NOMO-1 treated with DMSO at 0.1 percent for 48 hours (cell line): ENCODE measurements around the gene AUTS2.

ENCODE experiments used
- DNase-seq: peaks from one replicate; lab custom pipeline; 2025; ENCODE audit not compliant: unreplicated experiment; lab: John Stamatoyannopoulos, UW

The AUTS2 gene

DNA sequence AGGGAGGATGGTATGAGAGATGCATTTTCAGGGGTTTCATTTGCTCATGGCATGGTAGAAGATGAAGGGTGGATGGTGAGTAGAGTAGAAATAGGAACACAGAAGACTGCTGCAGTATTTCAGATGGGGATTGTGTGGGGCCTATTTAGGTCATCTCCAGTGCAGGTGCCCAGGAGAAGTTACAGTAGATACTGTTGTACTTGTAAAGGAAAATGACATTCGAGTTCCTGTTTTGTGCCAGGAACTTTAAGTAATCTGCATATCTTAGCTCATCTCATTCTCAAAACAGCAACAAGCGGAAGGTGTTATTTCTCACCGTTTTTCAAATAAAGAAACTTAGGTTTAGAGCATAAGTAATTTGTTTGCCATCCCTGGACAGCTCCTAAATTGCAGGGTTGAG, 156.2 kb downstream of the AUTS2 start:
- no peak for DNase-seq

- DNase-seq = no peak
Measured at GRCh38 chr7:69756235-69756634, 158.0 kb downstream of the AUTS2 start.

DNA sequence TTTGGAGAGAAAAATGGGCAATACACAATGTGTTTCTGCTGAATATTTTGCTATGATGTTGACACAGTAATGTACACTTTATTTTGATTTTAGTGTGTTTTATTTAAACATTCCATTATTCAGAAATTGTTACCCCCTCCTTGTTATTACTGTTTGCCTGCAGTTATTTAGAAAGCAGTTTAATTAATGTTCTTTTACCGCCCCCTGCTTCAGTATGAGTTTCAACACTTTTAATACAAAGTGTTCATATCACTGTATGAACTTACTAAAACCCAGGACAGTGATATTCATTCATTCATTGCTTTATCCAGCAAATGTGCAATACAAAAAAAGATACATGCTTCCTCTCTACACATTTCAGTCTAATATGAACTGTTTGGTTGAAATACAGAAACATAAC, 159.3 kb downstream of the AUTS2 start:
- no peak for DNase-seq

GRCh38 chr7:69757981-69758430, 159.7 kb downstream of the AUTS2 start:
- DNase-seq = no peak

GRCh38 chr7:69759373-69759772, 161.1 kb downstream of the AUTS2 start:
- DNase-seq = no peak

- no peak for DNase-seq
Measured at GRCh38 chr7:69761290-69761922, 163.1 kb downstream of the AUTS2 start.

DNA sequence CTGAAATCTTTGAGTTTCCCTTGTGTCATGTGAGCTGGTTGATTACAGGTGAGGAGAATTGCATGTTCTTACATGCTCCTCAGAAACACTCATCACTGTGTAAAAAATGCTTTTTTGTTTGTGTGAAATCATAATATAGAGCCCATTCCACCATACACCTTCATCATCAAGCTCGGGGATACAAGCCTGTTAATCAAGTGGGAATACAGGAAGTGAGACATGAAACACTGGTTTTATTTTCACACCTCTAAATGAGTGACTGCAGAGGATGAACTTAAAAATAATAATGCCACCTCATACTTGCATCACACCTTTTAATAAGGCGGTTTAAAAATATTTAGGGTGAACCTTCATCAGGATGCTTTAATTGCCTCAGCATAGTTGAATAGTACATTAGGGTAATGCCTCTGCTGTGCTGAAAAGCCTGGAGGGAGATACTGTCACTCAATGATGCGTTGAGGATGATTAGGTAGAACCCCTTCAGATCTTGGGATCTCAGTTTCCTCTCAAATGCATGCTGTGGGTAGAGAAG, 164.6 kb downstream of the AUTS2 start:
- no peak for DNase-seq

- no peak for DNase-seq
Measured at GRCh38 chr7:69763513-69763912, 165.2 kb downstream of the AUTS2 start.

DNA sequence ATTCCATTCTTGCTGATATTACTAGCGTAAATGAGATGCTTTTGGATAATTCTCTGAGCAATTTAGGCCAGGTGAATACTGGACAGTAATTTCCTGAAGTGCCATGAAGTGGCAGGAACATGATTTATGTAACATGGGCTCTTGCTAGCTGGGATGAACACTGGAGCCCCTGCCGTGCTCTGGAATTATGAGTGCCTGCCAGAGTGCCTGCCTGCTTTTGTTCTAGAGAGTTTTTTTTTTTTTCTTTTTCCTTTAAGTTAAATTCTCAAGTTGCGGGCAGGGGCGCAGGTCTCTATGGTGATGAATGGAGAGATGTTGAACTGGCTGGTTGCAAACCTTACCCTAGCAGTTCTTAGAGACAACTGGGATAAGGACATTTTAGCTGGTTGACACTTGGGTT, 165.9 kb downstream of the AUTS2 start:
- no peak for DNase-seq

- DNase-seq = no peak
Measured at GRCh38 chr7:69764681-69765080, 166.4 kb downstream of the AUTS2 start.

DNA sequence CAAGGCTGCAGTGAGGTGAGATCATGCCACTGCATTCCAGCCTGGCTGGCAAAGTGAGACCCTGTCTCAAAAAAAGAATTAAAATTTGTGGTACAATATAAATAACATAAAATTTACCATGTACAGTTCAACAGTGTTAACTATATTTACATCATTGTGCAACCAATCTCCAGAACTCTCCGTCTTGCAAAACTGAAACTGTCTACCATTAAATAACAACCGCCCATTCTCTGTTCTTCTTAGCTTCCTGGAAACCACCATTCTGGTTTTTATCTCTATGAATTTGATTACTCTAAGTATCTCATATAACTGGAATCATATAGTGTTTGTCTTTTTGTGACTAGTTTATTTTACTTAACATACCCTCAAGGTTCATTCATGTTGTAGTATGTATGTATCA, 167.6 kb downstream of the AUTS2 start:
- peak; percentile 18 for DNase-seq

DNA sequence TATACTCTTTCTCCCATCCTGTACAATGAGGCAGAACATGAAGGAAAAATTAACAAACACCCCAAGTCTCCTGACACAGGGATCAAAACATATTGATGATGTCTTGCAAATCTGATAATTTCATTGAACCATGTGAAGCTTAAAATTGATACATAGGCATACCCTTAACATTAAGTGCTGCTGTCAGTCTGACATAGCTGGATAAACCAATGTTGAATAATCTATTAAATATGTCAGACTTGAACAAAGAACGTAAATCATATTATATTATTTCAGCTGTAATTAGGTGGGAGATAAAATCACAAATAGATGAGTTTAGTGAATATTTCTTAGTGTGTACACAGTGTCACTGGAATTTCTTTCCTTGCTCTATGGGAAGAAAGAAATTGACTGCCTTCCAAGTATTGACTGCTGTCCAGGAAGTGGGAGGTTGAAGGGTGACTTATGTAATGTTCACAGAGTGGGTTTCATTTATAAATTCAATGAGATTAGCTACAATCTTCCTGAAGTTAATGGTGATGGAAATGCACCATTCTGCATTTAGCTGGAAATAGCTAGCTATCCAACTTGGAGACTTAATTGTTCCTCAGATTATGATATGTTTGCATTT, 170.8 kb downstream of the AUTS2 start:
- no peak for DNase-seq

- DNase-seq = no peak
Measured at GRCh38 chr7:69769826-69770225, 171.6 kb downstream of the AUTS2 start.

DNA sequence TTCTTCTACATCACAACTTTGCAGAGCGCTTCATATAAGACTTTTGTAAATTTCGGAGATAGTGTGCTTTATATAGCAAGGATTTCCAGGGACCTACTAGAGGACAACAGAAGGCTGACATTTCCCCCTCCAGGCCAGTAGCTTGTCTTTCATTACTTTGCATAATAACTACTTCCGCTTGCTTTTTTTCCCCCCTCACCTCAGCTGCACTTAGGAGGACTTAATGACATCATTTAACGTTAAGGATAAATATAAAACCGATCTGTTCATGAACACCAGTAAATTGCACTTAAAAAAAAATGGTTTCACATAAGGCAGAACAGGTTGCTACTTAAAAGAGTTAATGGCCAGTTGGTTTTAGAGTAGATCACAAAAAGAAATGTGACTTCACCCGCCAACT, 172.3 kb downstream of the AUTS2 start:
- DNase-seq = no peak

GRCh38 chr7:69772718-69773436, 174.6 kb downstream of the AUTS2 start:
- no peak for DNase-seq

GRCh38 chr7:69773535-69774225, 175.4 kb downstream of the AUTS2 start:
- no peak for DNase-seq

GRCh38 chr7:69775231-69775771, 177.0 kb downstream of the AUTS2 start:
- no peak for DNase-seq

GRCh38 chr7:69776611-69777010, 178.3 kb downstream of the AUTS2 start:
- no peak for DNase-seq

DNA sequence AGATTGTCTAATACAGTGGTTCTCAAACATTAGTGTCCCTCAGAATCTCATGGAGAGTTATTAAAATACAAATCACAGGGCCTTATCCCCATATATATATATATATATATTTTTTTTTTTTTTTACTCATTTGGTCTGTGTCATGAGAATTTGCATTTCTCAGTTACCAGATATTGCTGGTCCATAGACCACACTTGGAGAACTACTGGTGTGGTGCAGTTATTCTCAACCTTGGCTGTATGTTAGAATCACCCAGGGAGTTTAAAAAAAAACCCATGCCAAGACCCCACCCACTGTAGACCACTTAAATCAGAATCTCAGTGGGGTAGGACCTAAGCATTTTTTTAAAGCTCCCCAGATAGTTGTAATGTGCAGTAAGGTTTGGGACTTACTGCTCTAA, 179.9 kb downstream of the AUTS2 start:
- DNase-seq = no peak

GRCh38 chr7:69780379-69780778, 182.1 kb downstream of the AUTS2 start:
- DNase-seq = no peak

DNA sequence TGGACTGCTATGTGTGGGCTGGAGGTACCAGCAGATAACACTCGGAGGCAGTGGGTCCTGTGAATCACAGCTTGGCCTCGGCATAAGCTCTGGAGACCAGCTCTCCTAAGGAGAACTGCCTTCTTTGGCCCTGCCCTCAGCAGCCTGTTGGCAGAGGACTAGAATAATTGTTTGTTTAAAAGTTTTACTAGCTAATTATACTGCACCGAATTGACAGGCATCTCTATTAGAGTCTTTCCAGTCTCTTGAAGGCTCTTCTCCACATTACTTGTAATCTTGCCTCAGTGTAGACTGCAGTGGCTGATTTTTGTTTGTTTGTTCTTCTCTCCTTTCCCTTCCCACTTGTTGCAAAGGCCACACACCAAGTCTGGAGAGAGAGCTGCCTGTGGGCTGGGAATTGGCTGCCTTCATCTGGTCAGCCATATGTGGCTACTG, 183.2 kb downstream of the AUTS2 start:
- DNase-seq = no peak
